Measurements from ENCODE around the gene LRP1B.

DNA sequence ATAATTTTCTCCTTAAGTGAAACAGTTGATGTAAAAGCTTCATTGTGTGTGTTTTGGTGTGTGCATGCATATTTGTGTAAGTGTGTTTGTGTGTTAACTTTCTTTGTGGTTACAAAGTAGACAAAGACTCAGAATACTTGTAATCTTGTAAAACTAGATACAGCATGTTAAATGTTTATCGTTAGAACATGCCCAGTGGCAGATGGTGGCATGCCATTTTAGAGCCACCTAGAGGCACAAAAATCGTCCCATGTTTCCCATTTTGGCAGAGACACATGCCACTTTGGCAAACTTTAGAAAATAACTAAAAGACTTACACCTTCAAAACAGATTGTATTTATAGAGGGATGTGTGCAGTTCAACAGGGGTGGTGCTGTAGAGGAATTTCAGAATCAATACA, 224.1 kb downstream of the LRP1B start:
- TF ChIP-seq EZH2phosphoT487 (IDR thresholded peaks at IDR 0.05; ENCODE audit: borderline replicate concordance, low read length) (no peak), CTCF (IDR thresholded peaks at IDR 0.05; ENCODE audit: low read depth, low read length, poor library complexity, severe bottlenecking) (no peak)
